ENCODE data around the gene C6orf136. TPM values are rescaled to one million over a fixed set of nuclear protein-coding genes. Genes with fewer than 3 reads are reported as not detected.
"Not testable (repeated sequence)": the region's sequence is repeated elsewhere in the genome, so short reads cannot be mapped to it uniquely, and the experiment has no call there.

Gene C6orf136
- total RNA-seq = 12.0 to 15.8 TPM (median 15.0 TPM) in 3 replicates

- Mint-ChIP-seq H3K27me3 (ENCODE audit: low read depth) (no peaks in the 10 kb centered on the region), H3K4me3 (peak within 1 kb of the TSS; percentile 83), H3K4me1 (peaks cover 21% of the 10 kb centered on the region), H3K9me3 (no peaks in the 10 kb centered on the region), H3K27ac (peak within 1 kb of the TSS; percentile 88), H3K36me3 (peaks cover 30% of the 10 kb centered on the region)
- peak; percentile 90 to 95 for DNase-seq (ENCODE audit: low spot score in 2 of 2, unreplicated experiment in 2 of 2)
- TF ChIP-seq CTCF (IDR thresholded peaks at IDR 0.05; ENCODE audit: unreplicated experiment) = no peak
These were observed at the start of gene C6orf136 for GRCh38 chr6:30646450-30647241. Gene C6orf136, plus strand, starts transcription at chr6:30647133. Its CDS starts 99 bp downstream, at chr6:30647232.

GRCh38 chr6:30597315-30598144, 49.4 kb upstream of the C6orf136 start:
- H3K4me1 Mint-ChIP-seq; H3K9me3 Mint-ChIP-seq; H3K4me3 Mint-ChIP-seq; H3K27me3 Mint-ChIP-seq (ENCODE audit: low read depth): not testable (repeated sequence)
- peak; percentile 42 to 81 for DNase-seq (ENCODE audit: low spot score in 2 of 2, unreplicated experiment in 2 of 2)
- Mint-ChIP-seq H3K27ac (peak overlapping the region; percentile 86), H3K36me3 (peaks cover 22% of the 10 kb centered on the region)
- TF ChIP-seq CTCF (IDR thresholded peaks at IDR 0.05; ENCODE audit: unreplicated experiment) = peak; percentile 81

- no peak for DNase-seq (ENCODE audit: low spot score in 2 of 2, unreplicated experiment in 2 of 2)
- Mint-ChIP-seq H3K27ac (peak overlapping the region; percentile 76), H3K27me3 (ENCODE audit: low read depth) (no peaks in the 10 kb centered on the region), H3K36me3 (peaks cover 32% of the 10 kb centered on the region), H3K4me1 (peaks cover 7% of the 10 kb centered on the region), H3K4me3 (no peak overlapping the region), H3K9me3 (no peaks in the 10 kb centered on the region)
- no peak for TF ChIP-seq CTCF (IDR thresholded peaks at IDR 0.05; ENCODE audit: unreplicated experiment)
These were observed 47.9 kb upstream of the C6orf136 start for GRCh38 chr6:30598912-30599624.

GRCh38 chr6:30599625-30600324, 47.2 kb upstream of the C6orf136 start:
- no peak for DNase-seq (ENCODE audit: low spot score in 2 of 2, unreplicated experiment in 2 of 2)
- Mint-ChIP-seq H3K27ac (peak overlapping the region; percentile 76), H3K4me3 (no peak overlapping the region), H3K9me3 (no peaks in the 10 kb centered on the region), H3K4me1 (peaks cover 7% of the 10 kb centered on the region), H3K27me3 (ENCODE audit: low read depth) (no peaks in the 10 kb centered on the region), H3K36me3 (peaks cover 37% of the 10 kb centered on the region)
- TF ChIP-seq CTCF (IDR thresholded peaks at IDR 0.05; ENCODE audit: unreplicated experiment) = no peak

GRCh38 chr6:30600451-30600961, 46.4 kb upstream of the C6orf136 start:
- DNase-seq (ENCODE audit: low spot score in 2 of 2, unreplicated experiment in 2 of 2) = no peak
- Mint-ChIP-seq H3K36me3 (peaks cover 38% of the 10 kb centered on the region), H3K4me3 (no peak overlapping the region), H3K27ac (peak overlapping the region; percentile 84), H3K27me3 (ENCODE audit: low read depth) (no peaks in the 10 kb centered on the region), H3K9me3 (no peaks in the 10 kb centered on the region), H3K4me1 (peaks cover 7% of the 10 kb centered on the region)
- no peak for TF ChIP-seq CTCF (IDR thresholded peaks at IDR 0.05; ENCODE audit: unreplicated experiment)

All from mesothelial cell of epicardium (in vitro differentiated cells).